Dermis lymphatic vessel endothelial cell (primary cell): ENCODE data around the gene MOCS1. TPM values are rescaled to one million over a fixed set of nuclear protein-coding genes. Genes with fewer than 3 reads are reported as not detected.

Experiments
- total RNA-seq: library from RNA; depleted of rRNA; stranded (reverse); fragments of >200 nt; gene quantifications from 2 replicates; pipeline ENCODE4 v1.2.1, GENCODE V29; 2014

The MOCS1 gene
- total RNA-seq: 7.0 and 7.4 TPM in 2 replicates

GRCh38 chr6:39934131-39934757 lies at the start of gene MOCS1:
MOCS1 (minus strand) TSS chr6:39934462; CDS start chr6:39934417, 45 bp downstream.

Other genes with a start within 250 kb of the MOCS1 start
- 0.22 and 0.43 TPM in 2 replicates for gene KIF6, start 209.1 kb downstream of the MOCS1 start, total RNA-seq
- gene DAAM2, start 142.1 kb downstream of the MOCS1 start, total RNA-seq: 0.17 and 0.87 TPM in 2 replicates